Stomach (tissue), 9 donors: ENCODE measurements around the gene ANXA9. TPM values are rescaled to one million over a fixed set of nuclear protein-coding genes. Genes with fewer than 3 reads are reported as not detected.

Source experiments
- DNase-seq, 2 donors: peaks; one replicate each; pipeline versions ENCODE4 v3.0.0 to v3.0.0-alpha.2; 2013 to 2019
- H3K27ac ChIP-seq, 5 donors: fragments of 200-600 bp in 4 of 5; sonication (generic) in 4 of 5; one replicate each; pipeline ENCODE4 v1.5.1; 2013 to 2019; ENCODE audit warnings: mild to moderate bottlenecking in 1 of 5, moderate library complexity in 1 of 5
- H3K27me3 ChIP-seq, 3 donors: fragments of 200-600 bp; sonication (generic); one replicate each; pipeline ENCODE4 v1.5.1; 2017 to 2019; ENCODE audit warnings: mixed run types in 1 of 3
- H3K36me3 ChIP-seq, 4 donors: fragments of 200-600 bp; sonication (generic); 1 replicate in 3 of 4; 2 replicates in 1 of 4; pipeline ENCODE4 v1.5.1; 2016 to 2019
- H3K4me1 ChIP-seq, 4 donors: fragments of 200-600 bp; sonication (generic); one replicate each; pipeline ENCODE4 v1.5.1; 2016 to 2019
- H3K4me3 ChIP-seq, 4 donors: fragments of 200-600 bp; sonication (generic) in 3 of 4; one replicate each; pipeline ENCODE4 v1.5.1; 2016 to 2019; ENCODE audit warnings: mild to moderate bottlenecking in 1 of 4
- H3K9me3 ChIP-seq, 4 donors: fragments of 200-600 bp; sonication (generic); one replicate each; pipeline ENCODE4 v1.5.1; 2016 to 2019
- EP300 ChIP-seq: sonication (generic); formaldehyde crosslinking; IDR thresholded peaks from one replicate; pipeline ENCODE4 v1.6.1; 2017; ENCODE audit warnings: antibody characterized with exemption
- POLR2A ChIP-seq, 4 donors: fragments of 450-650 bp; IDR thresholded peaks; one replicate each; pipeline ENCODE4 v1.6.1; 2016; ENCODE audit warnings: antibody characterized with exemption in 4 of 4, control low read depth in 2 of 4, mild to moderate bottlenecking in 1 of 4, moderate library complexity in 1 of 4
- POLR2AphosphoS5 ChIP-seq, 3 donors: sonication (generic); formaldehyde crosslinking; IDR thresholded peaks; one replicate each; pipeline ENCODE4 v1.6.1; 2016; ENCODE audit warnings: antibody characterized with exemption in 3 of 3
- WGBS, 5 donors: extraction: QIAGEN DNeasy Blood & Tissue Kit in 3 of 5; methylation state at CpG; one replicate each; pipeline versions ENCODE4 v1.1.5 to v1.1.7; 2013 to 2018; 5-methylcytosine and 5-hydroxymethylcytosine counted together
- intact Hi-C: fragments of 100-400 bp; cut with DNase I; formaldehyde crosslinking; loops from one replicate; pipeline ENCODE4 v1.15.1; 2023; ENCODE audit warnings: low total_unique reads
- polyA plus RNA-seq, 3 donors: library from polyadenylated mRNA; stranded (reverse); fragments of 200-250 nt; gene quantifications; one replicate each; pipeline ENCODE4 v1.2.3, GENCODE V29; 2013
- small RNA-seq, 4 donors: library from RNA; depleted of rRNA; stranded (forward); fragments of <200 nt; gene quantifications; one replicate each; pipeline ENCODE3, GENCODE V24; 2016
- total RNA-seq, 5 donors: library from RNA; depleted of rRNA; stranded (reverse); fragments of >200 nt; gene quantifications; one replicate each; pipeline versions ENCODE4 v1.1.0 to v1.2.3, GENCODE V29; 2014 to 2016
- TF ChIP-seq, protein P1 (sequence below), 7 experiments: fragments of 450-650 bp in 4 of 7; fragments of 200-600 bp in 3 of 7; sonication (generic) in 3 of 7; IDR thresholded peaks; one replicate each; pipeline ENCODE4 v1.5.1; 2016 to 2019; ENCODE audit warnings: antibody characterized with exemption in 7 of 7, control low read depth in 2 of 7, mild to moderate bottlenecking in 1 of 7
- donor health status: healthy with polysubstance abuse.
- donor health status: Bipolar disorder and iron deficiency.
- donor health status: healthy.

The ANXA9 gene
- total and polyA plus RNA-seq, 8 donors, result 0.44 to 0.63 (median 0.46) TPM; not detected in 5

DNA sequence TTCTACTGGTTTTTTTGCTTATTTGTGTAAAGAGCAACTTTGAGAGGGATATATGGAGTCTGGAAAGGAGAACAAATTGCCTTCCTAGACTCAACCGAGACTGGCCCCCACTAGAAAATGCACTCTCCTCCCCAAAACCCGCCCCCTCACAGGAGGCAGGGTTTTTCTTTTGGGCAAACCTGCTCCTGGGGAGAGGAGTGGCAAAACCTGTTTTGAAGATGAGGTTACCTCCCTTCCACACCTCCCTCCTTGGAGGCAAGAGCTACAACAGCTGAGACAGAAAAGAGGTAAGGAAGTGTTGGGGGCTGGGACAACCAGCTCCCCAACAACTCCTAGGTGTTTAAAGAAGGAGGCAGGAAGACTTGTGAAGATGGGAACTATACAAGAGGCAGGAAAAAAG lies 54.3 kb downstream of the ANXA9 start, which contains the start of gene BNIPL:
Gene BNIPL, plus strand, starts transcription at position 231 of the 400 bp plus-strand sequence. Its CDS starts 140 bp downstream, at position 371.
- Histone ChIP-seq H3K4me3 (no peak within 1 kb of the TSS), H3K9me3 (no peaks in the 10 kb centered on the region), H3K4me1 (peaks cover 0 to 8% (median 0%) of the 10 kb centered on the region in 4 donors), H3K27me3 (no peaks in the 10 kb centered on the region), H3K27ac (no peak within 1 kb of the TSS), H3K36me3 (peaks cover 22 to 52% (median 40%) of the 10 kb centered on the region in 4 donors)
- peak in 1 of 2 donors; percentile 33 for DNase-seq
- WGBS, 5 donors, result 18 to 38% (median 26%) methylated on average over 2 of the region's 2 CpGs
- TF ChIP-seq POLR2A (IDR thresholded peaks at IDR 0.05) (no peak), EP300 (no peak), POLR2AphosphoS5 (IDR thresholded peaks at IDR 0.05) (no peak)
- TF ChIP-seq, protein P1, sequence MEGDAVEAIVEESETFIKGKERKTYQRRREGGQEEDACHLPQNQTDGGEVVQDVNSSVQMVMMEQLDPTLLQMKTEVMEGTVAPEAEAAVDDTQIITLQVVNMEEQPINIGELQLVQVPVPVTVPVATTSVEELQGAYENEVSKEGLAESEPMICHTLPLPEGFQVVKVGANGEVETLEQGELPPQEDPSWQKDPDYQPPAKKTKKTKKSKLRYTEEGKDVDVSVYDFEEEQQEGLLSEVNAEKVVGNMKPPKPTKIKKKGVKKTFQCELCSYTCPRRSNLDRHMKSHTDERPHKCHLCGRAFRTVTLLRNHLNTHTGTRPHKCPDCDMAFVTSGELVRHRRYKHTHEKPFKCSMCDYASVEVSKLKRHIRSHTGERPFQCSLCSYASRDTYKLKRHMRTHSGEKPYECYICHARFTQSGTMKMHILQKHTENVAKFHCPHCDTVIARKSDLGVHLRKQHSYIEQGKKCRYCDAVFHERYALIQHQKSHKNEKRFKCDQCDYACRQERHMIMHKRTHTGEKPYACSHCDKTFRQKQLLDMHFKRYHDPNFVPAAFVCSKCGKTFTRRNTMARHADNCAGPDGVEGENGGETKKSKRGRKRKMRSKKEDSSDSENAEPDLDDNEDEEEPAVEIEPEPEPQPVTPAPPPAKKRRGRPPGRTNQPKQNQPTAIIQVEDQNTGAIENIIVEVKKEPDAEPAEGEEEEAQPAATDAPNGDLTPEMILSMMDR (IDR thresholded peaks at IDR 0.05), result no peak
- intact Hi-C loops, result no loop called here

DNA sequence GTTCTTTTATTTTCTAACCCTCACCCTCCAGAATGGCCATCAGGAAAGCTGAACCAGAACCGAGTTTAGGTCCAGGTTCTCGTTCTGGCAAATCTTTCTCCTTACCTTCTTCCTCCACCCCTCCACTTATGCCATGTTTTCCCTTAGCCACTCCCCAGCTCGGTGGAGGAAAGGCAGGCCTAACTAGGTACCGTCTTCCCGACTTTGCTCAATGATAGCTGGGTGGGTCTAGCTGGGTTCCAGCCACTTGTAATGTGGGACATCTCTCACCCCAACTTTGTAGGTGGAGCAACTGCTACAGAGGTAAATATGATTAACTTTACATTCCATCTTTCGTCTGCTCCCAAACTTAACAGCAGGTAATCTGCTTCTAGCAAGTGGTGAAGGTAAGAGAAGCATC lies 54.9 kb downstream of the ANXA9 start:
- intact Hi-C loops, result no loop called here
- DNase-seq, result no peak
- Histone ChIP-seq H3K4me1 (peaks cover 0 to 8% (median 0%) of the 10 kb centered on the region in 4 donors), H3K36me3 (peaks cover 19 to 45% (median 33%) of the 10 kb centered on the region in 4 donors), H3K27me3 (no peaks in the 10 kb centered on the region), H3K4me3 (no peak overlapping the region), H3K9me3 (no peaks in the 10 kb centered on the region), H3K27ac (no peak overlapping the region)
- 50 to 72% (median 67%) methylated on average over 6 of the region's 6 CpGs for WGBS, 5 donors
- no peak for TF ChIP-seq POLR2A (IDR thresholded peaks at IDR 0.05)
- TF ChIP-seq, protein P1 (IDR thresholded peaks at IDR 0.05), result no peak
- TF ChIP-seq POLR2AphosphoS5 (IDR thresholded peaks at IDR 0.05), result no peak
- no peak for TF ChIP-seq EP300

DNA sequence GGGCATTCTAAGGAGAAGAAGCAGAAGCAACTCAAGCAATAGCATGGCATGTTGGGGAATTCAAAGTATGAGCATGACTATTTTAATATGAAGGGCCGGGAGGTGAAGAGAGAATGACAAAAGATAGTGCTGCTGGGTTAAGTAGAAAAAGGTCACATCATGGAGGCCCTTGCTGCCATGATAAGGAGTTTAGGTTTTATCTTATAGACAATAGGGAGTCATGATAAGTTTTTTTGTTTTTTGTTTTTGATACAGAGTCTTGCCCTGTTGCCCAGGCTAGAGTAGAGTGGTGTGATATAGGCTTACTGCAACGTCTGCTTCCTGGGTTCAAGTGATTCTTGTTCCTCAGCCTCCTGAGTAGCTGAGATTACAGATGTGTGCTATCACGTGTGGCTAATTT lies 57.4 kb downstream of the ANXA9 start:
- Histone ChIP-seq H3K27ac (no peak overlapping the region), H3K27me3 (no peaks in the 10 kb centered on the region), H3K4me3 (no peak overlapping the region), H3K9me3 (no peaks in the 10 kb centered on the region), H3K4me1 (peaks cover 0 to 8% (median 0%) of the 10 kb centered on the region in 4 donors), H3K36me3 (peaks cover 9 to 22% (median 11%) of the 10 kb centered on the region in 4 donors)
- no peak for DNase-seq
- 78 to 91% (median 85%) methylated on average over 3 of the region's 3 CpGs for WGBS, 5 donors
- intact Hi-C loops, result no loop called here
- TF ChIP-seq, protein P1 (IDR thresholded peaks at IDR 0.05), result no peak
- no peak for TF ChIP-seq POLR2A (IDR thresholded peaks at IDR 0.05)
- no peak for TF ChIP-seq POLR2AphosphoS5 (IDR thresholded peaks at IDR 0.05)
- no peak for TF ChIP-seq EP300

DNA sequence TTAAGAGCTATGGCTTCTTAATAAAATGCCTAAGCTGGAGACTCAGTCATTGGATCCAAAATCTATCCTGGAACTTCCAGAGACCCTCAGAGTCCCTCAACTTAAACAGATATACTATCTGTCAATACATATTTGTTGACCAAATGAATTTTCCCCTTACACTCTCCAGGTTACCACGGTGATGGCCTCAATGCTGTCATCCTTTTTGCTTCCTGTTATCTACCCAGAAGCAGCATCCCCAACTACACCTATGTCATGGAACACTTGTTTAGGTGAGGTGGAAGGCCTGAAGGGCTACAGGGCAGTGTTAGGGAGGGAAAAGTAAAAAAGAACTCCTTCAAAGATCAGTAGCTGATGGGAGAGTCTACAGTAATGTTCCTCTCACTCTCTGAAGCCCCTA lies 61.1 kb downstream of the ANXA9 start:
- DNase-seq, result no peak
- 85 to 97% (median 88%) methylated on average over 1 of the region's 1 CpG for WGBS, 5 donors
- TF ChIP-seq, protein P1 (IDR thresholded peaks at IDR 0.05), result no peak
- TF ChIP-seq POLR2AphosphoS5 (IDR thresholded peaks at IDR 0.05) (no peak), POLR2A (IDR thresholded peaks at IDR 0.05) (no peak), EP300 (no peak)
- Histone ChIP-seq H3K4me1 (peaks cover 0 to 14% (median 8%) of the 10 kb centered on the region in 4 donors), H3K27ac (no peak overlapping the region), H3K9me3 (no peaks in the 10 kb centered on the region), H3K4me3 (no peak overlapping the region), H3K36me3 (no peaks in the 10 kb centered on the region), H3K27me3 (no peaks in the 10 kb centered on the region)
- intact Hi-C loops, result no loop called here

Small RNA genes within 50 kb of the gene (small RNA-seq; reads per million reads assigned to genes)
- gene RNU6-884P, result 0 reads per million in 4 donors

Other genes with a start within 250 kb of the ANXA9 start
- gene CTSS, start 216.5 kb upstream of the ANXA9 start, total RNA-seq, result 100 to 1,000 TPM in 2 of 5 donors, 10 to 100 TPM in 2, 1 to 10 TPM in 1; 5.8 to 194 (median 54.8) TPM
- 10 to 100 TPM; 16.2 to 39.9 (median 17.7) TPM for gene CTSS, start 216.5 kb upstream of the ANXA9 start, polyA plus RNA-seq
- gene CTSK, start 174.0 kb upstream of the ANXA9 start, total RNA-seq, result 10 to 100 TPM in 3 of 5 donors, 1 to 10 TPM in 2; 7.6 to 49.8 (median 12.2) TPM
- gene CTSK, start 174.0 kb upstream of the ANXA9 start, polyA plus RNA-seq, result 10 to 100 TPM; 12.5 to 17.3 (median 14.8) TPM
- gene ARNT, start 105.7 kb upstream of the ANXA9 start, total RNA-seq, result 10 to 100 TPM; 23.8 to 64.7 (median 53.1) TPM
- gene ARNT, start 105.7 kb upstream of the ANXA9 start, polyA plus RNA-seq, result 10 to 100 TPM in 2 of 3 donors, 1 to 10 TPM in 1; 8.9 to 20.2 (median 19.7) TPM
- not detected for gene CTXND2, start 95.2 kb upstream of the ANXA9 start, total RNA-seq
- gene CTXND2, start 95.2 kb upstream of the ANXA9 start, polyA plus RNA-seq, result not detected
- 10 to 100 TPM; 25.4 to 77.3 (median 56.0) TPM for gene SETDB1, start 55.9 kb upstream of the ANXA9 start, total RNA-seq
- gene SETDB1, start 55.9 kb upstream of the ANXA9 start, polyA plus RNA-seq, result 10 to 100 TPM; 13.8 to 19.6 (median 17.3) TPM
- 100 to 1,000 TPM in 2 of 5 donors, 10 to 100 TPM in 3; 24.9 to 117 (median 76.0) TPM for gene CERS2, start 7.5 kb upstream of the ANXA9 start, total RNA-seq
- gene CERS2, start 7.5 kb upstream of the ANXA9 start, polyA plus RNA-seq, result 100 to 1,000 TPM; 101 to 125 (median 114) TPM
- gene MINDY1, start 24.6 kb downstream of the ANXA9 start, total RNA-seq, result 10 to 100 TPM; 19.1 to 60.0 (median 40.6) TPM
- 10 to 100 TPM in 2 of 3 donors, 1 to 10 TPM in 1; 9.8 to 18.8 (median 16.1) TPM for gene MINDY1, start 24.6 kb downstream of the ANXA9 start, polyA plus RNA-seq
- 100 to 1,000 TPM in 1 of 5 donors, 10 to 100 TPM in 3, 1 to 10 TPM in 1; 2.9 to 118 (median 21.2) TPM for gene PRUNE1, start 26.2 kb downstream of the ANXA9 start, total RNA-seq
- gene PRUNE1, start 26.2 kb downstream of the ANXA9 start, polyA plus RNA-seq, result 10 to 100 TPM; 10.8 to 12.7 (median 11.7) TPM
- 1 to 10 TPM in 1 of 5 donors, not detected in 4; 1.3 TPM for gene BNIPL, start 54.3 kb downstream of the ANXA9 start, total RNA-seq
- 10 to 100 TPM in 1 of 3 donors, under 1 TPM in 1, not detected in 1; 0.25 to 35.1 TPM for gene BNIPL, start 54.3 kb downstream of the ANXA9 start, polyA plus RNA-seq
- 1 to 10 TPM in 4 of 5 donors, under 1 TPM in 1; 0.73 to 6.4 (median 3.5) TPM for gene C1orf56, start 65.5 kb downstream of the ANXA9 start, total RNA-seq
- gene C1orf56, start 65.5 kb downstream of the ANXA9 start, polyA plus RNA-seq, result 1 to 10 TPM; 2.4 to 6.0 (median 2.5) TPM
- gene CDC42SE1, start 77.3 kb downstream of the ANXA9 start, total RNA-seq, result 10 to 100 TPM; 28.1 to 90.3 (median 52.5) TPM
- gene CDC42SE1, start 77.3 kb downstream of the ANXA9 start, polyA plus RNA-seq, result 10 to 100 TPM; 41.6 to 49.2 (median 47.1) TPM
- gene MLLT11, start 78.1 kb downstream of the ANXA9 start, total RNA-seq, result 10 to 100 TPM in 1 of 5 donors, 1 to 10 TPM in 1, under 1 TPM in 1, not detected in 2; 0.72 to 14.0 (median 3.1) TPM
- gene MLLT11, start 78.1 kb downstream of the ANXA9 start, polyA plus RNA-seq, result 1 to 10 TPM; 1.1 to 2.4 (median 1.4) TPM
- gene GABPB2, start 88.5 kb downstream of the ANXA9 start, total RNA-seq, result 10 to 100 TPM in 2 of 5 donors, 1 to 10 TPM in 3; 5.2 to 52.2 (median 8.8) TPM
- gene GABPB2, start 88.5 kb downstream of the ANXA9 start, polyA plus RNA-seq, result 1 to 10 TPM; 3.9 to 5.4 (median 4.3) TPM
- gene SEMA6C, start 164.3 kb downstream of the ANXA9 start, total RNA-seq, result 10 to 100 TPM in 2 of 5 donors, 1 to 10 TPM in 3; 4.4 to 12.3 (median 8.1) TPM
- gene SEMA6C, start 164.3 kb downstream of the ANXA9 start, polyA plus RNA-seq, result 10 to 100 TPM in 2 of 3 donors, 1 to 10 TPM in 1; 7.1 to 13.9 (median 13.0) TPM
- 10 to 100 TPM in 2 of 5 donors, 1 to 10 TPM in 1, not detected in 2; 2.0 to 19.4 (median 15.2) TPM for gene TNFAIP8L2, start 174.4 kb downstream of the ANXA9 start, total RNA-seq
- 1 to 10 TPM; 3.2 to 9.5 (median 4.1) TPM for gene TNFAIP8L2, start 174.4 kb downstream of the ANXA9 start, polyA plus RNA-seq
- gene LYSMD1, start 183.6 kb downstream of the ANXA9 start, total RNA-seq, result 10 to 100 TPM in 1 of 5 donors, 1 to 10 TPM in 4; 1.7 to 10.3 (median 4.5) TPM
- 1 to 10 TPM; 4.0 to 5.3 (median 4.7) TPM for gene LYSMD1, start 183.6 kb downstream of the ANXA9 start, polyA plus RNA-seq
- gene SCNM1, start 183.9 kb downstream of the ANXA9 start, total RNA-seq, result 10 to 100 TPM in 3 of 5 donors, 1 to 10 TPM in 2; 4.5 to 57.8 (median 12.0) TPM
- 10 to 100 TPM; 35.2 to 66.3 (median 64.5) TPM for gene SCNM1, start 183.9 kb downstream of the ANXA9 start, polyA plus RNA-seq
- not detected for gene TMOD4, start 193.7 kb downstream of the ANXA9 start, total RNA-seq
- 1 to 10 TPM in 1 of 3 donors, not detected in 2; 1.2 TPM for gene TMOD4, start 193.7 kb downstream of the ANXA9 start, polyA plus RNA-seq
- 10 to 100 TPM; 19.1 to 61.6 (median 32.1) TPM for gene VPS72, start 207.9 kb downstream of the ANXA9 start, total RNA-seq
- 10 to 100 TPM; 27.8 to 32.6 (median 30.2) TPM for gene VPS72, start 207.9 kb downstream of the ANXA9 start, polyA plus RNA-seq
- 100 to 1,000 TPM in 2 of 5 donors, 10 to 100 TPM in 3; 36.8 to 156 (median 94.6) TPM for gene PIP5K1A, start 216.3 kb downstream of the ANXA9 start, total RNA-seq
- 10 to 100 TPM in 2 of 3 donors, 1 to 10 TPM in 1; 8.4 to 13.4 (median 11.4) TPM for gene PIP5K1A, start 216.3 kb downstream of the ANXA9 start, polyA plus RNA-seq